Neural crest cell (in vitro differentiated cells): ENCODE results near the gene RPTOR. TPM values are rescaled to one million over a fixed set of nuclear protein-coding genes. Genes with fewer than 3 reads are reported as not detected.

Source experiments
- DNase-seq: peaks from one replicate; pipeline ENCODE4 v3.0.0; 2021; ENCODE audit warnings: low read depth, mixed read lengths, low spot score
- H3K27ac Mint-ChIP-seq: one replicate; pipeline ENCODE4 v1.8.0; 2021; ENCODE audit warnings: mild to moderate bottlenecking, mixed read lengths; ENCODE audit not compliant: unreplicated experiment
- H3K27me3 Mint-ChIP-seq: 2 replicates; pipeline ENCODE4 v1.8.0; 2021; ENCODE audit warnings: low read depth, mild to moderate bottlenecking, mixed read lengths
- H3K36me3 Mint-ChIP-seq: 2 replicates; pipeline ENCODE4 v1.8.0; 2021; ENCODE audit warnings: low read depth, mild to moderate bottlenecking, mixed read lengths
- H3K4me1 Mint-ChIP-seq: 2 replicates; pipeline ENCODE4 v1.8.0; 2021; ENCODE audit warnings: mixed read lengths
- H3K4me3 Mint-ChIP-seq: one replicate; pipeline ENCODE4 v1.8.0; 2021; ENCODE audit warnings: mild to moderate bottlenecking, mixed read lengths
- H3K9me3 Mint-ChIP-seq: 2 replicates; pipeline ENCODE4 v1.8.0; 2021; ENCODE audit warnings: mixed read lengths
- total RNA-seq: library from RNA; stranded (reverse); gene quantifications from 2 replicates; pipeline ENCODE4 v1.2.1, GENCODE V29; 2021
- TF ChIP-seq, protein P1 (sequence below): fragments of 200-600 bp; sonication (generic); conservative IDR thresholded peaks from 2 replicates; pipeline ENCODE4 v1.5.0; 2021; ENCODE audit warnings: antibody characterized with exemption, mild to moderate bottlenecking

RPTOR gene
- total RNA-seq, 1 donor from 2014 or later = 41.1 TPM

DNA sequence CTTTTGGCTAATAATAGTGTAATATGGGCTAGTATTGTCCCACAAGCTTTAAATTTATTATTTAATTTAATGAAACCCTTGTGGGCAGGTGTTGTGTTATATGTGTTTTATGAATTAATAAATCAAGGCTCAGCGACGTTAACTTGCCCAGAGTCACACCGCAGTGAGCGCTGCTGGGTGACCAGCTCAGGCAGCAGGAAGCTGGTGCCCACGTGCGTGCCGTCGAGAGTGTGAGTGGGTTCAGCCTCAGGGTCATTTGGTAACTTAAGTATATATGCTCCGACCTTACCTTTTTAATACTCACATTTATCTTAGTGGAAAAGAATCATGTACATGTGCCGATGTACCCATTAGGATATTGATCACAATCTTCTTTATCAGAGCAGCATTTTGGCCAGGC lies 309.6 kb downstream of the RPTOR start:
- H3K4me1 Mint-ChIP-seq = peaks cover 3% of the 10 kb centered on the region
- H3K36me3 Mint-ChIP-seq = no peaks in the 10 kb centered on the region
- H3K27me3 Mint-ChIP-seq = no peaks in the 10 kb centered on the region
- TF ChIP-seq, protein P1, sequence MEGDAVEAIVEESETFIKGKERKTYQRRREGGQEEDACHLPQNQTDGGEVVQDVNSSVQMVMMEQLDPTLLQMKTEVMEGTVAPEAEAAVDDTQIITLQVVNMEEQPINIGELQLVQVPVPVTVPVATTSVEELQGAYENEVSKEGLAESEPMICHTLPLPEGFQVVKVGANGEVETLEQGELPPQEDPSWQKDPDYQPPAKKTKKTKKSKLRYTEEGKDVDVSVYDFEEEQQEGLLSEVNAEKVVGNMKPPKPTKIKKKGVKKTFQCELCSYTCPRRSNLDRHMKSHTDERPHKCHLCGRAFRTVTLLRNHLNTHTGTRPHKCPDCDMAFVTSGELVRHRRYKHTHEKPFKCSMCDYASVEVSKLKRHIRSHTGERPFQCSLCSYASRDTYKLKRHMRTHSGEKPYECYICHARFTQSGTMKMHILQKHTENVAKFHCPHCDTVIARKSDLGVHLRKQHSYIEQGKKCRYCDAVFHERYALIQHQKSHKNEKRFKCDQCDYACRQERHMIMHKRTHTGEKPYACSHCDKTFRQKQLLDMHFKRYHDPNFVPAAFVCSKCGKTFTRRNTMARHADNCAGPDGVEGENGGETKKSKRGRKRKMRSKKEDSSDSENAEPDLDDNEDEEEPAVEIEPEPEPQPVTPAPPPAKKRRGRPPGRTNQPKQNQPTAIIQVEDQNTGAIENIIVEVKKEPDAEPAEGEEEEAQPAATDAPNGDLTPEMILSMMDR = no peak
- H3K4me3 Mint-ChIP-seq = no peak overlapping the region
- H3K27ac Mint-ChIP-seq = no peak overlapping the region
- no peak for DNase-seq
- H3K9me3 Mint-ChIP-seq = no peaks in the 10 kb centered on the region

DNA sequence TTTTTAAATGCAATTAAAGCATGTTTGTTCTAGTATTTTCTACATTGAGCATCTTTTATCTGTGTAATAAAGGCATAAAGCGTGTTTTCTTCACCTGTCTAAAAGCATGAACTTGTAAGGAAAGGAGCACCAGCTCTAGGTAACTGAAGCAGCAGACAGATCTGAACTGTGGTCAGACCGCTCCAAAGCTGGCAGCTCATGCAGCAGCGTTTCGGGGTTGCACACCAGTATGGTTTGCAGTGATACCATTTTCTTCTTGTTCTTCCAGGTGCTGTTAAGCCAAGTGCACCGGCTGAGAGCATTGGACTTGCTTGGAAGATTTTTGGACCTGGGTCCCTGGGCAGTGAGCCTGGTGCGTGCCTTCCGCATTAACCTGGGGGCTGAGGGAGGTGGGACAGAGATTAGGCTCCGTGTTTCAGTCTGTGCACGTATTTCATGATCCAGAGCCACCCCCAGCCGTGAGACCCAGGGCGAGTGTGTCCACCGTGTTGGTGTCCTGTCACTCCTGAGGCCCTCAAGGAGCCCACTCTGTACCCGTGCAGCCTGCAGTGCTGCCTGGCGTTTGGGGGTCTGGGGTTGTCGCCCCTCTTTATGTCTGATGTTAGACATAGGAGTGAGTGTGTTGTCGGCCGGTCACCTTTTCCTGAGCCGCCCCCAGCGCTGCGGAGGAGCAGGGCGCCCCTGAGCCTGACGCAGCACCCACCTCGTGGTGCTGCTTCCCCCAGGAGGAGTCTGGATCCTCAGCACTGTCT lies 310.7 kb downstream of the RPTOR start:
- DNase-seq = no peak
- Mint-ChIP-seq H3K27me3 (no peaks in the 10 kb centered on the region), H3K4me3 (no peak overlapping the region), H3K4me1 (peaks cover 5% of the 10 kb centered on the region), H3K27ac (no peak overlapping the region), H3K9me3 (no peaks in the 10 kb centered on the region), H3K36me3 (no peaks in the 10 kb centered on the region)
- TF ChIP-seq, protein P1 = no peak

GRCh38 chr17:80855948-80856862 lies 311.6 kb downstream of the RPTOR start:
- DNase-seq = no peak
- H3K4me1 Mint-ChIP-seq = peaks cover 5% of the 10 kb centered on the region
- H3K36me3 Mint-ChIP-seq = no peaks in the 10 kb centered on the region
- TF ChIP-seq, protein P1 = no peak
- H3K27ac Mint-ChIP-seq = peak overlapping the region; percentile 90
- no peaks in the 10 kb centered on the region for H3K27me3 Mint-ChIP-seq
- H3K4me3 Mint-ChIP-seq = no peak overlapping the region
- H3K9me3 Mint-ChIP-seq = no peaks in the 10 kb centered on the region

DNA sequence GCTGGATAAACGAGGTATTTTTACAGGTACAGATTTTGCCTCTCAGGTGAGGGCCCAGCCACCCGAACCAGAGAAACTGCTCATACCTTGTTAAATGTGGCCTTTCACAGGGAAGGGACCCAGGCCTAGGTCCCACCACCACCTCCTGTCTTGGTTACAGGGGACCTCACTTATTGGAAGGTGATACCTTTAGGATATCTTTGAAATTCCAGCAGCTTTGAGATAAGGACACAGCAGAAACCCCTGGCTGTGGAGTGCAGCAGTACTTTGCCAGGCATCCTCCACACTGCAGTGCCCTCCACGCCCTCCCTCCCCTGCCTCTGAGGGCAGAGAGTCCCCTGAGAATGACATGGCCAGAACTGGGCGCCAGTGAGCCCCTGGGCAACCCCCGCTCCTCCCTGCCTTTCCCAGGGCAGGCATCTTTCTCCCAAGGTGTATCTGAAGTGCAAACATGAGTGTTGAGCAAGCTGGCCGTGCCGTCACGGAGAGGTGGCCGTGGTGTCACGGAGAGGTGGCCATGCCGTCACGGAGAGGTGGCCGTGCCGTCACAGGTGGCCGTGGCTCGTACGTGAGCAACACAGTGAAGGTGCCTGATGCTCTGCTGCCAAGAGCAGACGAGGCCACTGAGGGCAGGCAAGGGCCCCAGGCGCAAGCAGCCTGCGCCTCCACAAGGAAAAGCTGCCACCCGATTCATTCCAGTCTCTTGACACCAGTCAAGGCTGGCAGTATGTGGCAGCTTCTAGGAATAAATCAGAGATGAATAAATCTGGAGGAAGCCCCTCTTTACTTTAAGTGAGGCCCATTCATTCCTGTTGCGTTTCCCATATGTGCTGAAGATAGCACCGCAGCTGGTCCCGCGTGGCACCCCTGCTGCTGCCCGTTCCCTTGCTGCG lies 312.5 kb downstream of the RPTOR start:
- peaks cover 10% of the 10 kb centered on the region for H3K4me1 Mint-ChIP-seq
- H3K9me3 Mint-ChIP-seq = no peaks in the 10 kb centered on the region
- H3K4me3 Mint-ChIP-seq = no peak overlapping the region
- TF ChIP-seq, protein P1 = no peak
- DNase-seq = no peak
- H3K36me3 Mint-ChIP-seq = no peaks in the 10 kb centered on the region
- no peaks in the 10 kb centered on the region for H3K27me3 Mint-ChIP-seq
- peak overlapping the region; percentile 90 for H3K27ac Mint-ChIP-seq

GRCh38 chr17:80857756-80858171 lies 313.1 kb downstream of the RPTOR start:
- no peaks in the 10 kb centered on the region for H3K9me3 Mint-ChIP-seq
- H3K4me3 Mint-ChIP-seq = no peak overlapping the region
- peaks cover 2% of the 10 kb centered on the region for H3K36me3 Mint-ChIP-seq
- no peak overlapping the region for H3K27ac Mint-ChIP-seq
- H3K27me3 Mint-ChIP-seq = no peaks in the 10 kb centered on the region
- peaks cover 10% of the 10 kb centered on the region for H3K4me1 Mint-ChIP-seq
- DNase-seq = no peak
- TF ChIP-seq, protein P1 = no peak
